Measurements from ENCODE around the gene NELL2.
"Not testable (repeated sequence)": the region's sequence is repeated elsewhere in the genome, so short reads cannot be mapped to it uniquely, and the experiment has no call there.

DNA sequence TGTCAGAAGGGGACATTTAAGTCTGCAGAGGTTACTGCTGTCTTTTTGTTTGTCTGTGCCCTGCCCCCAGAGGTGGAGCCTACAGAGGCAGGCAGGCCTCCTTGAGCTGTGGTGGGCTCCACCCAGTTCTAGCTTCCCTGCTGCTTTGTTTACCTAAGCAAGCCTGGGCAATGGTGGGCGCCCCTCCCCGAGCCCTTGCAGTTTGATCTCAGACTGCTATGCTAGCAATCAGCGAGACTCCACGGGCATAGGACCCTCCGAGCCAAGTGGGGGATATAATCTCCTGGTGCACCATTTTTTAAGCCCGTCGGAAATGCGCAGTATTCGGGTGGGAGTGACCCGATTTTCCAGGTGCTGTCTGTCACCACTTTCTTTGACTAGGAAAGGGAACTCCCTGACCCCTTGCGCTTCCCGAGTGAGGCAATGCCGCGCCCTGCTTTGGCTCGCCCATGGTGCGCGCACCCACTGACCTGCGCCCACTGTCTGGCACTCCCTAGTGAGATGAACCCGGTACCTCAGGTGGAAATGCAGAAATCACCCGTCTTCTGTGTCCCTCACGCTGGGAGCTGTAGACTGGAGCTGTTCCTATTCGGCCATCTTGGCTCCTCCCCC is 189.2 kb downstream of the NELL2 start:
- TF ChIP-seq, protein P1, sequence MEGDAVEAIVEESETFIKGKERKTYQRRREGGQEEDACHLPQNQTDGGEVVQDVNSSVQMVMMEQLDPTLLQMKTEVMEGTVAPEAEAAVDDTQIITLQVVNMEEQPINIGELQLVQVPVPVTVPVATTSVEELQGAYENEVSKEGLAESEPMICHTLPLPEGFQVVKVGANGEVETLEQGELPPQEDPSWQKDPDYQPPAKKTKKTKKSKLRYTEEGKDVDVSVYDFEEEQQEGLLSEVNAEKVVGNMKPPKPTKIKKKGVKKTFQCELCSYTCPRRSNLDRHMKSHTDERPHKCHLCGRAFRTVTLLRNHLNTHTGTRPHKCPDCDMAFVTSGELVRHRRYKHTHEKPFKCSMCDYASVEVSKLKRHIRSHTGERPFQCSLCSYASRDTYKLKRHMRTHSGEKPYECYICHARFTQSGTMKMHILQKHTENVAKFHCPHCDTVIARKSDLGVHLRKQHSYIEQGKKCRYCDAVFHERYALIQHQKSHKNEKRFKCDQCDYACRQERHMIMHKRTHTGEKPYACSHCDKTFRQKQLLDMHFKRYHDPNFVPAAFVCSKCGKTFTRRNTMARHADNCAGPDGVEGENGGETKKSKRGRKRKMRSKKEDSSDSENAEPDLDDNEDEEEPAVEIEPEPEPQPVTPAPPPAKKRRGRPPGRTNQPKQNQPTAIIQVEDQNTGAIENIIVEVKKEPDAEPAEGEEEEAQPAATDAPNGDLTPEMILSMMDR (IDR thresholded peaks at IDR 0.05; ENCODE audit: insufficient read depth, low read depth, low read length) = not testable (repeated sequence)
- TF ChIP-seq EZH2 (IDR thresholded peaks at IDR 0.05; ENCODE audit: insufficient read depth, low read length) = not testable (repeated sequence)

Measured in astrocyte (in vitro differentiated cells and primary cell).